Naive B cell (primary cell): ENCODE measurements around the gene PTPN20. TPM values are rescaled to one million over a fixed set of nuclear protein-coding genes. Genes with fewer than 3 reads are reported as not detected.
A peak's percentile ranks its signal among the peaks of the same experiment; 100 is the strongest.

Experiments used
- ATAC-seq, 2 donors: fragments of 150-1000 bp; cut with Tn5 transposase; 2 replicates each; pipeline ENCODE4 v1.10.0; 2021; ENCODE audit warnings: low read depth in 2 of 2, mild to moderate bottlenecking in 2 of 2, moderate library complexity in 2 of 2
- DNase-seq: peaks from one replicate; pipeline ENCODE4 v3.0.0; 2022
- H3K27ac Mint-ChIP-seq, 6 donors: one replicate each; pipeline ENCODE4 v1.8.0; 2020 to 2022; ENCODE audit warnings: mild to moderate bottlenecking in 6 of 6, mixed read lengths in 6 of 6, moderate library complexity in 5 of 6, inconsistent platforms in 2 of 6
- H3K27me3 Mint-ChIP-seq, 3 donors: one replicate each; pipeline ENCODE4 v1.8.0; 2021 to 2022; ENCODE audit warnings: mixed read lengths in 3 of 3, mild to moderate bottlenecking in 1 of 3
- H3K36me3 Mint-ChIP-seq, 2 donors: one replicate each; pipeline ENCODE4 v1.8.0; 2020 to 2022; ENCODE audit warnings: mixed read lengths in 2 of 2, inconsistent platforms in 1 of 2, mild to moderate bottlenecking in 1 of 2
- H3K4me1 Mint-ChIP-seq, 3 donors: one replicate each; pipeline ENCODE4 v1.8.0; 2020 to 2022; ENCODE audit warnings: mixed read lengths in 3 of 3, inconsistent platforms in 1 of 3, mild to moderate bottlenecking in 1 of 3, moderate library complexity in 1 of 3
- H3K4me3 Mint-ChIP-seq, 8 donors: one replicate each; pipeline ENCODE4 v1.8.0; 2020 to 2022; ENCODE audit warnings: mild to moderate bottlenecking in 8 of 8, mixed read lengths in 8 of 8, moderate library complexity in 8 of 8, inconsistent platforms in 2 of 8
- H3K9me3 Mint-ChIP-seq, 7 donors: one replicate each; pipeline ENCODE4 v1.8.0; 2020 to 2022; ENCODE audit warnings: mixed read lengths in 7 of 7, mild to moderate bottlenecking in 5 of 7, inconsistent platforms in 2 of 7, moderate library complexity in 1 of 7
- polyA plus RNA-seq, 6 donors: library from polyadenylated mRNA; unstranded; fragments of 300-500 nt; fragmentation: Illumina TruSeq; gene quantifications; one replicate each; pipeline ENCODE4 v1.2.3, GENCODE V29; 2021; ENCODE audit warnings: low read depth in 6 of 6

The PTPN20 gene
- polyA plus RNA-seq, 6 donors from 2014 or later = 0.82 to 2.6 (median 0.88) TPM; not detected in 1

DNA sequence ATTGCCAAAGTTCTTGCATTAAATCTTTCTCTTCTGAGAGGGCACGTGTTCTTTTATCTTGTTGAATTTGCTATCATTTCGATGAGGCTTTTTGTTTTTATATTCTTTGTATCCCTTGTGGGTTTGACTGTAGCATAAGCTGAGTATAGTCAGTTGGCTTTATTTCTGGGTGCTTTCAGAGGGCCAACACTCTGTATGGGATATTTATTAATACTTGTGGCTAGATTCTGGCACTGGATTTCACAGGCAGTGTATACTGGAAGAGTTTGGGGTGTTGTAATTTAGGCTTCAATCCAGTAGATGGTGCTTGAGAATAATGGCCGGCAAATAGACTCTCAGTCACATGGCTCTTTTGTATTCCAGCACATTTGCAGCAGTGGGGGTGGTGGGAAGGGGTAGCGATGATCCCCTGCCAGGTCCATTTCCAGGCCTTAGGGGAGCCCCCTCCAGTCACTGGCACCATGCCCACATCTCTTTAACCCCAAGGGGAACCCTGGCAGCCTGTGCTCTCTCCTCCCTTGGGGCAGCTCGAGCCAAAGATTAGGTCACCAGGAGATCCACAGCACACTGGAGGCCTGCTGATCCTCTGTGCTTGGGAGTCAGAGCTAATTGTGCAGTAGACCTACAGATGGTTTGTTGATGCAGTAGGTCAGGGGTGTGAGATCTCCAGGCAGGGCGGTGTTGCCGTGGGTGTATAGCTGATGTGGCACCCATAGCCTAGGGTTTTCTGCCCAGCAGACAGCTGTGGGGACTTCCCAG, 81.8 kb downstream of the PTPN20 start:
- peak overlapping the region in 2 of 6 donors; percentile 28 to 84 for H3K27ac Mint-ChIP-seq
- H3K4me3 Mint-ChIP-seq = no peak overlapping the region
- H3K36me3 Mint-ChIP-seq = peaks cover 0 to 8% of the 10 kb centered on the region in 2 donors
- H3K9me3 Mint-ChIP-seq = peaks cover 0 to 10% (median 8%) of the 10 kb centered on the region in 7 donors
- peaks cover 13 to 19% (median 13%) of the 10 kb centered on the region in 3 donors for H3K27me3 Mint-ChIP-seq
- no peak for ATAC-seq
- H3K4me1 Mint-ChIP-seq = no peaks in the 10 kb centered on the region
- no peak for DNase-seq

DNA sequence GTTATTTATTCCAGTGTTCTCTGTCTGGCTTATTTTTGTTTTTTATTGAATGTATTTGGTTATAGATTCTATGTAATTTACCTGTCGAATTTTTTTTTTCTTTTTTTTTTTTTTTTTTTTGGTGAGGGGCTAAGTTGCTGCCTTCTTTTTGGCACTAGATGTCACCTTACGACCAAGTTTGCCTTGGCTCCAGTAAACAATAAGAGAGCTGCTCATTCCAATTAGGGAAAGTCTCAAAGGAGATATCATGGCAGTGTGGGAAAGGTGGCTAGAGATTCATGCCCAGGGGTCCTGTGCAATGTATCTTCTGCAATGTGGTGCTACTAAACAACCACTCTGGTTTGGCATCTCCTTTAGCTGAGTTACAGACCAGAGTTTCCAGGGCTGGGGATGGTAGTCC, 84.0 kb downstream of the PTPN20 start:
- DNase-seq = no peak
- peaks cover 0 to 8% of the 10 kb centered on the region in 2 donors for H3K36me3 Mint-ChIP-seq
- no peak overlapping the region for H3K27ac Mint-ChIP-seq
- H3K27me3 Mint-ChIP-seq = peaks cover 13 to 22% (median 17%) of the 10 kb centered on the region in 3 donors
- H3K4me1 Mint-ChIP-seq = no peaks in the 10 kb centered on the region
- ATAC-seq = no peak
- H3K9me3 Mint-ChIP-seq = peaks cover 0 to 10% (median 8%) of the 10 kb centered on the region in 7 donors
- H3K4me3 Mint-ChIP-seq = no peak overlapping the region

DNA sequence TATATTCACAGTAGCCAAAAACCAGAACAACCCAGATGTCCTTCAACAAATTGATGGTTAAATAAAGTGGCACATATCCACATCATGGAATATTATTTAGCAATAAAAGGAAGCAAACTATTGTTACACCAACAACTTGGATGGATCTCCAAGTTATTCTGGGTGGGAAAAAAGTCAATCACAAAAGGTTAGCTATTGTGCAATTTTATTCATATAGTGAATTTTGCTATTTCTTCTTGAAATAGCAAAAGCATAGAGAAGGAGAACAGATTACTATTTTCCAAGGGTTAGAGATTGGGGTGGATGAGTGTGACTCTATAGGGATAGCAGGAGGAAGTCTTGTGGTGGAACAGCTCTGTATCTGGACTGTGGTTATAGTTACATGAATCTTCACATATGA, 87.0 kb downstream of the PTPN20 start:
- H3K27ac Mint-ChIP-seq = no peak overlapping the region
- DNase-seq (no peak), ATAC-seq (no peak)
- H3K4me3 Mint-ChIP-seq = no peak overlapping the region
- peaks cover 0 to 10% (median 8%) of the 10 kb centered on the region in 7 donors for H3K9me3 Mint-ChIP-seq
- peaks cover 13 to 22% (median 17%) of the 10 kb centered on the region in 3 donors for H3K27me3 Mint-ChIP-seq
- H3K36me3 Mint-ChIP-seq = peaks cover 0 to 8% of the 10 kb centered on the region in 2 donors
- no peaks in the 10 kb centered on the region for H3K4me1 Mint-ChIP-seq

DNA sequence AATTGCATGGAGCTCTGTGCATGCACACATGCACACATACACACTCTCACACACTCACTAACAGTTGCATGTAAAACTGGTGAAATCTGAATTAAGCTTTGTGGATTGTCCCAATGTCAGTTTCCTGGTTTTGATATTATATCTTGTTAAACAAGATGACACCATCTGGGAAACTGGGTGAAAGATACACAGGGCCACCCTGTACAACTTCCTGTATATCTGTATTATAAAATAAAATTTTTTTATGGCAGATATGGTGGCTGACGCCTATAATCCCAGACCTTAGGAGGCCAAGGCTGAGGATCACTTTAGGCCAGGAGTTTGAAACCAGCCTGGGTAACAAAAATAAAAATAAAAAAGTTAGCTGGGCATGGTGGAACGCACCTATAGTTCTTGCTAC, 87.4 kb downstream of the PTPN20 start:
- Mint-ChIP-seq H3K36me3 (peaks cover 0 to 8% of the 10 kb centered on the region in 2 donors), H3K9me3 (peaks cover 0 to 10% (median 8%) of the 10 kb centered on the region in 7 donors), H3K27me3 (peaks cover 13 to 22% (median 17%) of the 10 kb centered on the region in 3 donors), H3K27ac (no peak overlapping the region), H3K4me1 (no peaks in the 10 kb centered on the region), H3K4me3 (no peak overlapping the region)
- DNase-seq = no peak
- ATAC-seq = no peak

DNA sequence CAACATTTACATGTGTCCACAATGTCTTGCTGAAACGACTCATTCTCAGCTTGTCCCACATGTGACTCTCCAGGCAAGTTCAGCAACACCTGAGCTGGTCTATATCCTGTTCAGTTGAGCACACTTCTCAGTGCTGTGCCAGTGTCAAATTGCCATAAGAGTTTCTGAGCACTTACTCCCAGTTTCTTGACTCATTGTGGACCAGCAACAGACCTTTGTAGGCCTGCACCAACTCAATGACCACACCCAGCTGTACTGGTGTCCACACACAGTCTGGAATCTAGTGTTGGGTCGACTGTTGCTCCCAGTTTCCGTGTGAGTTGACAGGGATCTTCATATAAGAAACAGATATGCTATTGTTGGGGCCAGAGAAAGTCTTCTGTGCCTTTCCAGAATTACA, 88.0 kb downstream of the PTPN20 start:
- peaks cover 0 to 10% (median 5%) of the 10 kb centered on the region in 7 donors for H3K9me3 Mint-ChIP-seq
- ATAC-seq (no peak), DNase-seq (no peak)
- no peaks in the 10 kb centered on the region for H3K4me1 Mint-ChIP-seq
- H3K4me3 Mint-ChIP-seq = no peak overlapping the region
- H3K36me3 Mint-ChIP-seq = peaks cover 0 to 8% of the 10 kb centered on the region in 2 donors
- H3K27me3 Mint-ChIP-seq = peaks cover 13 to 21% (median 17%) of the 10 kb centered on the region in 3 donors
- H3K27ac Mint-ChIP-seq = no peak overlapping the region

DNA sequence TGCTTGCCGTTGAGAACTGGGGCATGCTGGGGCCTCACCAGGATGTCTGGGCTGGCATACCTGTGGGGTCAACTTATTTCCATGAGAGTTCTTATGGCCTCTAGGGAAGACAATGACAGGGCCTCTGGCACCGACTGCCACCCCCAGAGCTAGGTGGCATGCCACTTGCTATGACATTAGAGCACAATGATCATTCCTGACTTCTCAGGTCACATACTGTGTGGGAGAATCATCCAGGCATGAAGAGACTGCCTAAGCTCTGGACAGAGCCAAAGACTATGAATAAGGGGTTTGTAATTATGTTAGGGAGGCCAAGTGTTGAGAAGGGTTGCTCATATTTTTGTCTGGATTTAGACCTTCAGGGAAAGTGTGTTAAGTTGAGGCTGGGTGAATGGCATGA, 97.5 kb downstream of the PTPN20 start:
- H3K4me1 Mint-ChIP-seq = no peaks in the 10 kb centered on the region
- ATAC-seq = no peak

DNA sequence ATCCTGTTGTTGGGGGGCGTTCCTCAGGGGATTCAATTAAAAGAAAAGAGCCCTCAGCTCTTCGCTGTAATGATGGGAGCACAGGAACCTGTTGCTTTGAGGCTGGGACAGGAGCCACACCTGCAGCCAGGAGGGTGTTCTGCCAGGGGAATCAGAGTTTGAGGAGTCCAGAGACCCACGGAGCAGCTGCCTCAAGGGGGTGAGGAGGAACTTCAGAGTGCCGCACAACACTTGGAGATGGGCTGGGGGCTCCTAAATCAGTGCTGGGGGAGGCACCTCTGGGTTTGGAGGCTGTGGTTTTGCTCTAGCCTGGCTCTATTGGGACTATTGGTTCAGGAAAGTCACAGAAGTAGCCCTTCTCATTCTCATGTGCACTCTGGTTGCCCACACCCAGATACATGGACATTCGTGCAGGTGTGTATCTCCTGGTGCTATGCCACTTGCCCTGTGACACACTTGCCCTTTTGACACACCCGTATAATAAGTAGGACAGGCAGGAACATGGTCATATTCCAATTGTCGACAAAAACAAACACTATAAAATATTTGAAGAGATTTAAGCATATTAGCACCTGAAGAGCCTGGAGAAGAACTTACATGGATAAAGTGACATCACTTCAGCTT, 98.1 kb downstream of the PTPN20 start:
- no peak for ATAC-seq
- Mint-ChIP-seq H3K4me1 (no peaks in the 10 kb centered on the region), H3K27me3 (peaks cover 15 to 17% (median 17%) of the 10 kb centered on the region in 3 donors), H3K4me3 (no peak overlapping the region), H3K9me3 (peaks cover 0 to 3% (median 0%) of the 10 kb centered on the region in 7 donors), H3K27ac (peak overlapping the region in 1 of 6 donors; percentile 30), H3K36me3 (no peaks in the 10 kb centered on the region)
- no peak for DNase-seq

More for the DNA sequence above, 97.5 kb downstream of the PTPN20 start:
- Mint-ChIP-seq H3K36me3 (no peaks in the 10 kb centered on the region), H3K4me3 (no peak overlapping the region), H3K27me3 (peaks cover 15 to 17% (median 17%) of the 10 kb centered on the region in 3 donors), H3K9me3 (peaks cover 0 to 3% (median 0%) of the 10 kb centered on the region in 7 donors), H3K27ac (no peak overlapping the region)
- DNase-seq = no peak

DNA sequence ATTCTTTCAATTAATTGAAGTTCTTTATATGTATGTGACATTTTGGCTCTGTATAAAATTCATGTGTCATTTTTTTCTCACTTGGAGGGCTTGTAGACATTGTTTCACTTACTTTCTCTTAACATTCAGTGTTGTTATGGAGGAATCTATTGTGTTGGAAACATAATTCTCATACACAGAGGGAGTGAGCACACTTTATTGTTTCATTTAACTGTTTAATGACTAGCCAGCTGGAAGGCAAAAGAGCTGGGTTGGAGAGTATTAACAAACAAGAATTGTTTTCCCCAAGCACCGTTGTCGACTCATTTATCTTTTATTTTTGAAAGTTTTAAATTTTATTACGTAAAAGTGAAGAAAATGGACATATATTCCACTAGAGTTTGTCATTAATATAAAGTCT, 98.8 kb downstream of the PTPN20 start:
- ATAC-seq (no peak), DNase-seq (no peak)
- Mint-ChIP-seq H3K4me3 (no peak overlapping the region), H3K4me1 (no peaks in the 10 kb centered on the region), H3K36me3 (no peaks in the 10 kb centered on the region), H3K9me3 (peaks cover 0 to 3% (median 0%) of the 10 kb centered on the region in 7 donors), H3K27me3 (peaks cover 15 to 17% (median 17%) of the 10 kb centered on the region in 3 donors), H3K27ac (no peak overlapping the region)

DNA sequence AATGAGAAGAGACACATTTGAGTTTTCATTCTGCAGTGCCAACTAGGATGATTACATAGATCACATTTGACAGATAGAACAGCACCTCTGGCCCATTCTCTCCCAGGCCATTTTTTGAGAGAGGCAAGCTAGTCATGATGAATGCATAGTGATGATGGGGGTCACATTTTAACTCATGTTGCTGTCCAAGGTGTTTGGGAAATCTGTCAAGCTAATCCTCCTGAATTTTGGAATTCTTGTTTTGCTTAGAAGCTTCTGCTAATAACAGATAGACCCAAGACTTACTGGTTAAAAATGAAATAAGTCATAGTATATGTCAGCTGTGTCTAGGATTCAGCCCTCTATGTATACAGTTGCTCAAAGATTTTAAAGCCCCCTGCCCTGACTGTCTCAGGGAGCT, 101.0 kb downstream of the PTPN20 start:
- no peaks in the 10 kb centered on the region for H3K9me3 Mint-ChIP-seq
- no peak overlapping the region for H3K27ac Mint-ChIP-seq
- no peaks in the 10 kb centered on the region for H3K36me3 Mint-ChIP-seq
- ATAC-seq (no peak), DNase-seq (no peak)
- no peaks in the 10 kb centered on the region for H3K4me1 Mint-ChIP-seq
- H3K27me3 Mint-ChIP-seq = peaks cover 7 to 17% (median 17%) of the 10 kb centered on the region in 3 donors
- no peak overlapping the region for H3K4me3 Mint-ChIP-seq

DNA sequence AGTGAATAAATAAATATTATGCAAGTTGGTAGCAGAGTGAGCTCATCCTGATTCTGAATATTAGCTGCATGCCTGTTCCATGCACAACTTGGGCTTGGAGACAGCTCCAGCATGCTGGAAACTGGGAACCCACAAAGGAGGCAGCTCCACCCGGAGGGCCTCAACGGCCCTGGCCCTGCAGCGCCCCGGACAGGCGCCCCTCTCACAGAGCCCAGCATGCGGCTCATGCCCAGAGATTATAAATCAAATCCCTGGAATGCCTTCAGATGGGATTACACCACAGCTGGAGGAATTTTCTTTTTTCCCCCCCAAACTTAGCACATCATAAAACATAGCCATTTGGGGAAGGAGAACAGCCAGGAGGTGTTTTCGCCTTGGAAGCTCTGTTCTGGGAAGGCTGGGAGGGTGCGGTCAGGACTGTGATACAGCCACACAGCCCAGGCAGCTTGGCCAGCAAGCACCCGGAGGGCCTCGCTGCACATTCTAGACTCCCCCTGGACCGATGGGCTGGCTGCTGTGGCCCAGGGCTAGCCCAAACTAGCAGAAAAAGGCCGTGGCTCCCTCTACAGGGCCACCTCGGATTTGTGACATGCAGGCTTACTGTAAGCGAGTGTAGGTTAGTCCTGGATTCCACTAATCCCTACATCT, 102.4 kb downstream of the PTPN20 start:
- H3K4me1 Mint-ChIP-seq = no peaks in the 10 kb centered on the region
- ATAC-seq (no peak), DNase-seq (no peak)
- H3K27me3 Mint-ChIP-seq = peaks cover 6 to 19% (median 17%) of the 10 kb centered on the region in 3 donors
- no peaks in the 10 kb centered on the region for H3K9me3 Mint-ChIP-seq
- H3K36me3 Mint-ChIP-seq = no peaks in the 10 kb centered on the region
- no peak overlapping the region for H3K27ac Mint-ChIP-seq
- H3K4me3 Mint-ChIP-seq = no peak overlapping the region

DNA sequence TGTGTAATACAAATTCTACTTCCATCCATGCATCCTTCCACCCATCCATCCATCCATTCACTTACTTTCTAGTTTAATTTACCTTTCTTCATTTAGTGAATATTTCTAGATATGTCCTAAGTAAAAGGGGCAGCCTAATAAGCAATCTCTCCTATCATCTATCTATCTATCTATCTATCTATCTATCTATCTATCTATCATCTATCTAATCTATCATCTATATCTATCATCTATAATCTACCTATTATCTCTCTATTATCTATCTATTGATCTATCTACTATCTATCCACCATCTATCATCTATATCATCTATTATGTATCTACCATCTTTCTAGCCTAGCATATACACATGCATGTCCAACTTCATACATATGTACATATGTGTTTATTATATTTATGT, 104.2 kb downstream of the PTPN20 start:
- DNase-seq (no peak), ATAC-seq (no peak)
- H3K27ac Mint-ChIP-seq = no peak overlapping the region
- no peaks in the 10 kb centered on the region for H3K36me3 Mint-ChIP-seq
- H3K9me3 Mint-ChIP-seq = no peaks in the 10 kb centered on the region
- peaks cover 0 to 13% (median 9%) of the 10 kb centered on the region in 3 donors for H3K27me3 Mint-ChIP-seq
- H3K4me1 Mint-ChIP-seq = no peaks in the 10 kb centered on the region
- no peak overlapping the region for H3K4me3 Mint-ChIP-seq

DNA sequence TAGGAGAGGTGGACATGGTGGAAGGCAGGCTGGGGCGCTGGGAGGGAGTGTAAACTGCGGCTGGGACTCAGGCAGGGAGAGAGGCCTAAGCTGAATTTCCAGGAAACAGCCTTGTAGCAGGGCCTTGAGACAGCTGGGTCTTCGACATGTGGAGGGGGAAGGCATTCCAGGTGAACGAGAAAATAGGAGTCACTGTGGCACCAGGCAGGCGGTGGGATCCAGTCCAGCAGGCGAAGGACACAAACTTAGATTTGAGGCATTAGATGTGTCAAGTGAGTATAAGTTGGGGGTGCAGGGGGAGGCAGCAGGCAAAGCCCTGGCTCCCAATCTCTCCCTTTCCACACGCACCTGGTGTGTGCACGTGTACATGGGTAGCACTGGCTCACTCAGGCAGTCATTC, 105.3 kb downstream of the PTPN20 start:
- Mint-ChIP-seq H3K4me1 (no peaks in the 10 kb centered on the region), H3K36me3 (no peaks in the 10 kb centered on the region), H3K27me3 (peaks cover 0 to 13% (median 6%) of the 10 kb centered on the region in 3 donors), H3K4me3 (no peak overlapping the region), H3K9me3 (no peaks in the 10 kb centered on the region), H3K27ac (no peak overlapping the region)
- DNase-seq = no peak
- no peak for ATAC-seq

DNA sequence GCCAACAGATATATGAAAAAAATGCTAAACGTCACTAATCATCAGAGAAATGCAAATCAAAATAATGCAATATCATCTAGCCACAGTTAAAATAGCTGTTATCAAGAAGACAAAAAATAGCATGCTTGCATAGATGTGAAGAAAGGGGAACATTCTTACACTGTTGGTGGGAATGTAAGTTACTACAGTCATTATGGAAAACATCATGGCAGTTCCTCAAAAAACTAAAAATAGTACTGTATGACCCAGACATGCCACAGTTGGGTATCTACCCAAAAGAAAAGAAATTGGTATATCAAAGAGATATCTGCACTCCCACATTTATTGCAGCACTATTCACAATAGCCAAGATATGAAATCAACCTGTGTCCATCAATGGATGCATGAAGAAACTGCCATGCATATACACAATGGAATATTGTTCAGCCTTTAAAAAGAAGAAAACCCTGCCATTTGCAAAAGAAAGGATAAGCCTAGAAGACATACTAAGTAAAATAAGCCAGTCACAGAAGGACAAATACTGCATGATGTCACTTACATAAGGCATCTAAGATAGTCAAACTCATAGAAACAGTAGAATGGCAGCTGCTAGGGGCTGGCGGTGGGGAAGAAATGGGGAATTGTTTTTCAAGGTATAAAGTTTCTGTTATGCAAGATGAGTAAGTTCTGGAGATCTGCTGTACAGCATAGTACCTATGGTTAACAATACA, 107.0 kb downstream of the PTPN20 start:
- no peaks in the 10 kb centered on the region for H3K36me3 Mint-ChIP-seq
- no peaks in the 10 kb centered on the region for H3K9me3 Mint-ChIP-seq
- no peak overlapping the region for H3K27ac Mint-ChIP-seq
- no peaks in the 10 kb centered on the region for H3K4me1 Mint-ChIP-seq
- peaks cover 0 to 17% (median 0%) of the 10 kb centered on the region in 3 donors for H3K27me3 Mint-ChIP-seq
- DNase-seq (no peak), ATAC-seq (no peak)
- no peak overlapping the region for H3K4me3 Mint-ChIP-seq
